Measurements from ENCODE around the gene CHCHD2. TPM values are rescaled to one million over a fixed set of nuclear protein-coding genes. Genes with fewer than 3 reads are reported as not detected.

CHCHD2 gene
- total RNA-seq, 2 experiments from 2014 or later, result 517 to 522 TPM

- Histone ChIP-seq H3K79me2 (ENCODE audit: insufficient read depth, low read depth, low read length) (no peaks in the 10 kb centered on the region), H3K27ac (ENCODE audit: low read depth, low read length, poor library complexity, severe bottlenecking) (no peak overlapping the region), H3K4me3 (ENCODE audit: low read depth, low read length, poor library complexity, severe bottlenecking) (no peak overlapping the region), H4K20me1 (ENCODE audit: insufficient read depth, low read length) (no peaks in the 10 kb centered on the region), H3K4me1 (ENCODE audit: insufficient read depth, low read length, poor library complexity, severe bottlenecking) (no peaks in the 10 kb centered on the region), H3K9me2 (ENCODE audit: insufficient read depth, low read length) (no peaks in the 10 kb centered on the region), H3K4me2 (ENCODE audit: low read length) (no peak overlapping the region), H3K9me3 (ENCODE audit: low read length) (no peaks in the 10 kb centered on the region), H3K36me3 (ENCODE audit: insufficient read depth, low read length) (no peaks in the 10 kb centered on the region), H2AFZ (ENCODE audit: low read length) (no peak overlapping the region)
- intact Hi-C loops (cut with micrococcal nuclease; ENCODE audit: unreplicated experiment), result no loop called here
- POLR2A ChIA-PET, result interaction anchor here (1.1 kb wide), 1 partner anchor 33 kb away, joined by 3 read pairs; no protein-coding TSS in a partner anchor
- BruUV-seq (replicated peaks), result no TSS peak
- CTCF ChIA-PET (ENCODE audit: unreplicated experiment), result interaction anchor here (0.6 kb wide), 1 partner anchor 79 kb away, joined by 4 read pairs; no protein-coding TSS in a partner anchor
- TF ChIP-seq CTCF (conservative IDR thresholded peaks at IDR 0.05; ENCODE audit: low read length) (no peak), EZH2phosphoT487 (IDR thresholded peaks at IDR 0.05; ENCODE audit: borderline replicate concordance, low read depth, low read length) (no peak)
- no peak for DNase-seq (ENCODE audit: low spot score)
Observed at GRCh38 chr7:56087445-56087844, 18.8 kb downstream of the CHCHD2 start.

GRCh38 chr7:56086761-56087160 lies 19.5 kb downstream of the CHCHD2 start:
- Histone ChIP-seq H3K36me3 (ENCODE audit: insufficient read depth, low read length) (no peaks in the 10 kb centered on the region), H3K9me3 (ENCODE audit: low read length) (no peaks in the 10 kb centered on the region), H3K27ac (ENCODE audit: low read depth, low read length, poor library complexity, severe bottlenecking) (no peak overlapping the region), H2AFZ (ENCODE audit: low read length) (no peak overlapping the region), H3K4me3 (ENCODE audit: low read depth, low read length, poor library complexity, severe bottlenecking) (no peak overlapping the region), H3K4me1 (ENCODE audit: insufficient read depth, low read length, poor library complexity, severe bottlenecking) (no peaks in the 10 kb centered on the region), H3K4me2 (ENCODE audit: low read length) (no peak overlapping the region), H4K20me1 (ENCODE audit: insufficient read depth, low read length) (no peaks in the 10 kb centered on the region), H3K79me2 (ENCODE audit: insufficient read depth, low read depth, low read length) (no peaks in the 10 kb centered on the region), H3K9me2 (ENCODE audit: insufficient read depth, low read length) (no peaks in the 10 kb centered on the region)
- CTCF ChIA-PET (ENCODE audit: unreplicated experiment), result no interaction called here
- POLR2A ChIA-PET, result interaction anchor here (0.7 kb wide), 1 partner anchor 41 kb away, joined by 3 read pairs; no protein-coding TSS in a partner anchor
- DNase-seq (ENCODE audit: low spot score), result no peak
- intact Hi-C loops (cut with micrococcal nuclease; ENCODE audit: unreplicated experiment), result no loop called here
- no TSS peak for BruUV-seq (replicated peaks)
- TF ChIP-seq EZH2phosphoT487 (IDR thresholded peaks at IDR 0.05; ENCODE audit: borderline replicate concordance, low read depth, low read length) (no peak), CTCF (conservative IDR thresholded peaks at IDR 0.05; ENCODE audit: low read length) (no peak)

- Histone ChIP-seq H3K27ac (ENCODE audit: low read depth, low read length, poor library complexity, severe bottlenecking) (no peak overlapping the region), H2AFZ (ENCODE audit: low read length) (no peak overlapping the region), H3K4me1 (ENCODE audit: insufficient read depth, low read length, poor library complexity, severe bottlenecking) (no peaks in the 10 kb centered on the region), H4K20me1 (ENCODE audit: insufficient read depth, low read length) (no peaks in the 10 kb centered on the region), H3K4me3 (ENCODE audit: low read depth, low read length, poor library complexity, severe bottlenecking) (no peak overlapping the region), H3K36me3 (ENCODE audit: insufficient read depth, low read length) (peaks cover 17% of the 10 kb centered on the region), H3K79me2 (ENCODE audit: insufficient read depth, low read depth, low read length) (no peaks in the 10 kb centered on the region), H3K9me2 (ENCODE audit: insufficient read depth, low read length) (no peaks in the 10 kb centered on the region), H3K9me3 (ENCODE audit: low read length) (no peaks in the 10 kb centered on the region), H3K4me2 (ENCODE audit: low read length) (no peak overlapping the region)
- DNase-seq (ENCODE audit: low spot score), result no peak
- ChIA-PET POLR2A (interaction anchor here (0.7 to 1.4 kb wide), 2 partner anchors 21 to 40 kb away, joined by 3 to 4 read pairs; no protein-coding TSS in a partner anchor), CTCF (ENCODE audit: unreplicated experiment) (no interaction called here)
- TF ChIP-seq EZH2phosphoT487 (IDR thresholded peaks at IDR 0.05; ENCODE audit: borderline replicate concordance, low read depth, low read length) (no peak), CTCF (conservative IDR thresholded peaks at IDR 0.05; ENCODE audit: low read length) (no peak)
- intact Hi-C loops (cut with micrococcal nuclease; ENCODE audit: unreplicated experiment), result no loop called here
- BruUV-seq (replicated peaks), result no TSS peak
Observed at GRCh38 chr7:56083150-56083785, 23.0 kb downstream of the CHCHD2 start.
